SK-N-SH (cell line): Measurements from ENCODE around the gene PHF20. TPM values are rescaled to one million over a fixed set of nuclear protein-coding genes. Genes with fewer than 3 reads are reported as not detected.

ENCODE experiments used
- CTCF ChIA-PET: fragments of 300-600, 350-600 bp; formaldehyde crosslinking; extraction: SDS; loops from one replicate; lab custom pipeline; 2021; lab: Yijun Ruan, JAX
- POLR2A ChIA-PET: fragments of 350-600 bp; sonication (Branson Sonifier 250); formaldehyde crosslinking; extraction: SDS; loops from one replicate; lab custom pipeline; 2020; ENCODE audit warnings: antibody characterized with exemption, inconsistent platforms; lab: Yijun Ruan, JAX
- DNase-seq: peaks from one replicate; pipeline ENCODE4 v3.0.0; 2012
- H2AFZ ChIP-seq: fragments of 200-600 bp; sonication (generic); 2 replicates; pipeline ENCODE4 v1.8.1; 2016; ENCODE audit warnings: antibody characterized with exemption, mild to moderate bottlenecking, low read depth
- H3F3A ChIP-seq: fragments of 200-600 bp; sonication (generic); replicated peaks from 2 replicates; pipeline ENCODE3; 2016; ENCODE audit warnings: antibody characterized with exemption, mild to moderate bottlenecking; ENCODE audit not compliant: insufficient read depth
- H3K27ac ChIP-seq, 2 experiments: fragments of 200-500 bp in 1 of 2; fragments of 200-600 bp in 1 of 2; sonication (Bioruptor generic) in 1 of 2; sonication (generic), shearing (Covaris generic) in 1 of 2; 2 replicates each; pipeline versions ENCODE4 v1.5.1 to v1.6.1; 2014 to 2016; ENCODE audit warnings: low read depth in 2 of 2, inconsistent platforms in 1 of 2, low read length in 1 of 2, mild to moderate bottlenecking in 1 of 2, mixed read lengths in 1 of 2
- H3K27me3 ChIP-seq: fragments of 200-600 bp; sonication (generic), shearing (Covaris generic); 2 replicates; pipeline ENCODE4 v1.6.1; 2016; ENCODE audit warnings: mixed run types; ENCODE audit not compliant: insufficient read depth
- H3K36me3 ChIP-seq, 2 experiments: fragments of 200-500 bp in 1 of 2; fragments of 200-600 bp in 1 of 2; sonication (Bioruptor generic) in 1 of 2; sonication (generic) in 1 of 2; replicated peaks in 1 of 2; 2 replicates each; pipeline versions ENCODE3 to v1.5.1; 2014 to 2016; ENCODE audit warnings: low read length in 1 of 2, mild to moderate bottlenecking in 1 of 2; ENCODE audit not compliant: insufficient read depth in 2 of 2, control insufficient read depth in 1 of 2
- H3K4me1 ChIP-seq, 2 experiments: fragments of 200-500 bp in 1 of 2; fragments of 200-600 bp in 1 of 2; sonication (Bioruptor generic) in 1 of 2; sonication (generic), shearing (Covaris generic) in 1 of 2; 2 replicates each; pipeline versions ENCODE4 v1.5.1 to v1.6.1; 2014 to 2016; ENCODE audit warnings: low read depth in 1 of 2, low read length in 1 of 2, mixed run types in 1 of 2; ENCODE audit not compliant: insufficient read depth in 2 of 2, control insufficient read depth in 1 of 2
- H3K4me2 ChIP-seq: fragments of 200-600 bp; sonication (generic), shearing (Covaris generic); 2 replicates; pipeline ENCODE4 v1.6.1; 2017; ENCODE audit warnings: mixed run types
- H3K4me3 ChIP-seq, 2 experiments: fragments of 200-500 bp in 1 of 2; fragments of 200-600 bp in 1 of 2; sonication (Bioruptor generic) in 1 of 2; sonication (generic), shearing (Covaris generic) in 1 of 2; 2 replicates each; pipeline versions ENCODE4 v1.5.1 to v1.8.1; 2014 to 2016; ENCODE audit warnings: low read depth in 2 of 2, inconsistent platforms in 1 of 2, low read length in 1 of 2, mild to moderate bottlenecking in 1 of 2, mixed read lengths in 1 of 2, moderate library complexity in 1 of 2
- H3K79me2 ChIP-seq: fragments of 200-600 bp; sonication (generic); 2 replicates; pipeline ENCODE4 v1.8.1; 2017; ENCODE audit warnings: mild to moderate bottlenecking; ENCODE audit not compliant: insufficient read depth
- H3K9ac ChIP-seq: fragments of 200-600 bp; sonication (generic); 2 replicates; pipeline ENCODE4 v1.6.1; 2017; ENCODE audit warnings: mixed run types
- H3K9me2 ChIP-seq: fragments of 200-600 bp; sonication (generic); 2 replicates; pipeline ENCODE4 v1.6.1; 2017; ENCODE audit warnings: mixed run types
- H3K9me3 ChIP-seq: fragments of 200-600 bp; sonication (generic); 2 replicates; pipeline ENCODE4 v1.6.1; 2017; ENCODE audit warnings: mixed run types, mild to moderate bottlenecking, moderate library complexity
- H4K20me1 ChIP-seq: fragments of 200-600 bp; sonication (generic); 2 replicates; pipeline ENCODE4 v1.6.1; 2017; ENCODE audit warnings: mild to moderate bottlenecking, mixed run types; ENCODE audit not compliant: insufficient read depth
- ELF1 ChIP-seq: IDR thresholded peaks from 2 replicates; pipeline ENCODE4 v1.4.0; 2012
- EP300 ChIP-seq, 2 experiments: IDR thresholded peaks; 2 replicates each; pipeline versions ENCODE4 v1.4.0 to v1.6.1; 2012; ENCODE audit warnings: borderline replicate concordance in 1 of 2, low read depth in 1 of 2, low read length in 1 of 2
- EZH2phosphoT487 ChIP-seq: fragments of 200-600 bp; sonication (generic); IDR thresholded peaks from 2 replicates; pipeline ENCODE4 v1.6.1; 2017; ENCODE audit warnings: low read depth, mixed run types, mild to moderate bottlenecking, antibody characterized with exemption, moderate library complexity, borderline replicate concordance
- FOSL2 ChIP-seq: IDR thresholded peaks from 2 replicates; pipeline ENCODE4 v1.4.0; 2012; ENCODE audit warnings: low read depth, mild to moderate bottlenecking, moderate library complexity, borderline replicate concordance
- FOXJ3 ChIP-seq: sonication (generic); formaldehyde crosslinking; IDR thresholded peaks from 2 replicates; pipeline ENCODE4 v1.5.1; 2020; ENCODE audit warnings: mild to moderate bottlenecking, missing genetic modification reagents
- GABPA ChIP-seq: IDR thresholded peaks from 2 replicates; pipeline ENCODE4 v1.4.0; 2012; ENCODE audit warnings: low read depth, mild to moderate bottlenecking
- GATA2 ChIP-seq: sonication (generic); formaldehyde crosslinking; IDR thresholded peaks from 2 replicates; pipeline ENCODE4 v1.5.0; 2020; ENCODE audit warnings: mild to moderate bottlenecking, missing genetic modification reagents
- JUND ChIP-seq: IDR thresholded peaks from 2 replicates; pipeline ENCODE4 v1.4.0; 2012
- MEF2A ChIP-seq: IDR thresholded peaks from 2 replicates; pipeline ENCODE4 v1.4.0; 2012; ENCODE audit warnings: low read depth, borderline replicate concordance
- NRF1 ChIP-seq: IDR thresholded peaks from 2 replicates; pipeline ENCODE4 v1.6.1; 2012; ENCODE audit warnings: low read depth, mild to moderate bottlenecking, low read length
- RFX5 ChIP-seq: IDR thresholded peaks from 2 replicates; pipeline ENCODE4 v1.6.1; 2012; ENCODE audit warnings: mild to moderate bottlenecking, improper control_type of control experiment, low read length
- TEAD4 ChIP-seq: IDR thresholded peaks from 2 replicates; pipeline ENCODE4 v1.4.0; 2012; ENCODE audit warnings: mild to moderate bottlenecking, borderline replicate concordance; ENCODE audit not compliant: insufficient read depth
- polyA plus RNA-seq, 3 experiments: library from polyadenylated mRNA; depleted of rRNA; stranded (reverse); fragments of >200 nt; gene quantifications; 2 replicates each; pipeline ENCODE4 v1.2.3, GENCODE V29; 2012
- TF ChIP-seq, protein P1 (sequence below): IDR thresholded peaks from 2 replicates; pipeline ENCODE4 v1.6.1; 2012; ENCODE audit warnings: mild to moderate bottlenecking, low read depth, low read length, moderate library complexity
- TF ChIP-seq, protein P2 (sequence below): IDR thresholded peaks from 2 replicates; pipeline ENCODE4; 2012
- TF ChIP-seq, protein P3 (sequence below): fragments of 150-350 bp; IDR thresholded peaks from 2 replicates; pipeline ENCODE4 v1.6.1; 2016; ENCODE audit warnings: mild to moderate bottlenecking, low read depth, low read length
- TF ChIP-seq, protein P4 (sequence below): IDR thresholded peaks from 2 replicates; pipeline ENCODE4 v1.4.0; 2012; ENCODE audit warnings: low read depth, borderline replicate concordance
- TF ChIP-seq, protein P5 (sequence below): IDR thresholded peaks from 2 replicates; pipeline ENCODE4 v1.4.0; 2012; ENCODE audit warnings: low read depth, borderline replicate concordance
- TF ChIP-seq, protein P6 (sequence below): fragments of 200-600 bp; sonication (generic); IDR thresholded peaks from 2 replicates; pipeline ENCODE4 v1.6.1; 2017; ENCODE audit warnings: antibody characterized with exemption, mild to moderate bottlenecking, moderate library complexity
- TF ChIP-seq, protein P7 (sequence below): fragments of 150-350 bp; IDR thresholded peaks from 2 replicates; pipeline ENCODE4 v1.6.1; 2017; ENCODE audit warnings: antibody characterized with exemption, low read length, low read depth, borderline replicate concordance

PHF20 gene
- polyA plus RNA-seq, 1 of the 3 experiments (the other 2 are of a cell fraction) = 23.8 TPM

DNA sequence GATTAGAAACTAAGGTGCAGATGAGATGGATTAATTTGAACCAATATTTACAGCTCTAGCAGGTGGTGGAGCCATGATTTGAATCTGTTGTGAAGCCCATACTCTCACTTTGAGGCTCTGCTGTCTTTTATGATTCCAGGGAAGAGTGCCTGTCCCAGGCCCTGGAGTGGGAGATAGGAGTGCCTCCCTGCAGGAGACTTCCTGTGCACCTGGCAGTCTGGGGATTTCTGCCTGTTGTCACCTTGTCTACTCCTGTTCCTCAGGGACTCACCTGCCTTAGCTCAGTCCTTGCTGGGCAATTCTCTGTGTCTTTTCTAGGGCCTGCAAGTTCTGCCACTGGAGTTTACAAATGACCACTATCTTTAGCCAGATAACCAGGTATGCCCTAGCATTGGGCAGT is 136.2 kb downstream of the PHF20 start:
- H3K9me2 ChIP-seq = no peaks in the 10 kb centered on the region
- no peak overlapping the region for H3K4me2 ChIP-seq
- H3K9me3 ChIP-seq = no peaks in the 10 kb centered on the region
- H3K27me3 ChIP-seq = no peaks in the 10 kb centered on the region
- H3F3A ChIP-seq = no peaks in the 10 kb centered on the region
- H3K9ac ChIP-seq = no peak overlapping the region
- CTCF ChIA-PET = interaction anchor here (1.0 kb wide), 1 partner anchor 39 kb away, joined by 5 read pairs; no protein-coding TSS in a partner anchor
- POLR2A ChIA-PET = no interaction called here
- H4K20me1 ChIP-seq = no peaks in the 10 kb centered on the region
- H3K4me3 ChIP-seq = no peak overlapping the region
- H3K27ac ChIP-seq = no peak overlapping the region
- H3K79me2 ChIP-seq = peaks cover 13% of the 10 kb centered on the region; the same call in 1 of the 2 replicates
- no peak overlapping the region for H2AFZ ChIP-seq
- DNase-seq = no peak
- peaks cover 3 to 11% of the 10 kb centered on the region in 2 experiments for H3K36me3 ChIP-seq
- no peak for TF ChIP-seq TEAD4
- TF ChIP-seq, protein P1, sequence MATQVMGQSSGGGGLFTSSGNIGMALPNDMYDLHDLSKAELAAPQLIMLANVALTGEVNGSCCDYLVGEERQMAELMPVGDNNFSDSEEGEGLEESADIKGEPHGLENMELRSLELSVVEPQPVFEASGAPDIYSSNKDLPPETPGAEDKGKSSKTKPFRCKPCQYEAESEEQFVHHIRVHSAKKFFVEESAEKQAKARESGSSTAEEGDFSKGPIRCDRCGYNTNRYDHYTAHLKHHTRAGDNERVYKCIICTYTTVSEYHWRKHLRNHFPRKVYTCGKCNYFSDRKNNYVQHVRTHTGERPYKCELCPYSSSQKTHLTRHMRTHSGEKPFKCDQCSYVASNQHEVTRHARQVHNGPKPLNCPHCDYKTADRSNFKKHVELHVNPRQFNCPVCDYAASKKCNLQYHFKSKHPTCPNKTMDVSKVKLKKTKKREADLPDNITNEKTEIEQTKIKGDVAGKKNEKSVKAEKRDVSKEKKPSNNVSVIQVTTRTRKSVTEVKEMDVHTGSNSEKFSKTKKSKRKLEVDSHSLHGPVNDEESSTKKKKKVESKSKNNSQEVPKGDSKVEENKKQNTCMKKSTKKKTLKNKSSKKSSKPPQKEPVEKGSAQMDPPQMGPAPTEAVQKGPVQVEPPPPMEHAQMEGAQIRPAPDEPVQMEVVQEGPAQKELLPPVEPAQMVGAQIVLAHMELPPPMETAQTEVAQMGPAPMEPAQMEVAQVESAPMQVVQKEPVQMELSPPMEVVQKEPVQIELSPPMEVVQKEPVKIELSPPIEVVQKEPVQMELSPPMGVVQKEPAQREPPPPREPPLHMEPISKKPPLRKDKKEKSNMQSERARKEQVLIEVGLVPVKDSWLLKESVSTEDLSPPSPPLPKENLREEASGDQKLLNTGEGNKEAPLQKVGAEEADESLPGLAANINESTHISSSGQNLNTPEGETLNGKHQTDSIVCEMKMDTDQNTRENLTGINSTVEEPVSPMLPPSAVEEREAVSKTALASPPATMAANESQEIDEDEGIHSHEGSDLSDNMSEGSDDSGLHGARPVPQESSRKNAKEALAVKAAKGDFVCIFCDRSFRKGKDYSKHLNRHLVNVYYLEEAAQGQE = no peak
- no peak for TF ChIP-seq EZH2phosphoT487
- no peak for TF ChIP-seq EP300 (IDR thresholded peaks at IDR 0.05; ENCODE audit: borderline replicate concordance in 1 of 2, low read depth in 1 of 2, low read length in 1 of 2)
- TF ChIP-seq FOXJ3 (CRISPR knock-in tag) = no peak
- TF ChIP-seq, protein P2, sequence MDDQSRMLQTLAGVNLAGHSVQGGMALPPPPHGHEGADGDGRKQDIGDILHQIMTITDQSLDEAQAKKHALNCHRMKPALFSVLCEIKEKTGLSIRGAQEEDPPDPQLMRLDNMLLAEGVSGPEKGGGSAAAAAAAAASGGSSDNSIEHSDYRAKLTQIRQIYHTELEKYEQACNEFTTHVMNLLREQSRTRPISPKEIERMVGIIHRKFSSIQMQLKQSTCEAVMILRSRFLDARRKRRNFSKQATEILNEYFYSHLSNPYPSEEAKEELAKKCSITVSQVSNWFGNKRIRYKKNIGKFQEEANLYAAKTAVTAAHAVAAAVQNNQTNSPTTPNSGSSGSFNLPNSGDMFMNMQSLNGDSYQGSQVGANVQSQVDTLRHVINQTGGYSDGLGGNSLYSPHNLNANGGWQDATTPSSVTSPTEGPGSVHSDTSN = no peak
- TF ChIP-seq, protein P3, sequence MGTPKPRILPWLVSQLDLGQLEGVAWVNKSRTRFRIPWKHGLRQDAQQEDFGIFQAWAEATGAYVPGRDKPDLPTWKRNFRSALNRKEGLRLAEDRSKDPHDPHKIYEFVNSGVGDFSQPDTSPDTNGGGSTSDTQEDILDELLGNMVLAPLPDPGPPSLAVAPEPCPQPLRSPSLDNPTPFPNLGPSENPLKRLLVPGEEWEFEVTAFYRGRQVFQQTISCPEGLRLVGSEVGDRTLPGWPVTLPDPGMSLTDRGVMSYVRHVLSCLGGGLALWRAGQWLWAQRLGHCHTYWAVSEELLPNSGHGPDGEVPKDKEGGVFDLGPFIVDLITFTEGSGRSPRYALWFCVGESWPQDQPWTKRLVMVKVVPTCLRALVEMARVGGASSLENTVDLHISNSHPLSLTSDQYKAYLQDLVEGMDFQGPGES = no peak
- TF ChIP-seq FOSL2 = no peak
- TF ChIP-seq, protein P4, sequence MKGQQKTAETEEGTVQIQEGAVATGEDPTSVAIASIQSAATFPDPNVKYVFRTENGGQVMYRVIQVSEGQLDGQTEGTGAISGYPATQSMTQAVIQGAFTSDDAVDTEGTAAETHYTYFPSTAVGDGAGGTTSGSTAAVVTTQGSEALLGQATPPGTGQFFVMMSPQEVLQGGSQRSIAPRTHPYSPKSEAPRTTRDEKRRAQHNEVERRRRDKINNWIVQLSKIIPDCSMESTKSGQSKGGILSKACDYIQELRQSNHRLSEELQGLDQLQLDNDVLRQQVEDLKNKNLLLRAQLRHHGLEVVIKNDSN = no peak
- TF ChIP-seq NRF1 = no peak
- no peak for TF ChIP-seq JUND
- TF ChIP-seq MEF2A = no peak
- no peak for TF ChIP-seq RFX5
- no peak for TF ChIP-seq GATA2 (CRISPR knock-in tag)
- TF ChIP-seq, protein P5, sequence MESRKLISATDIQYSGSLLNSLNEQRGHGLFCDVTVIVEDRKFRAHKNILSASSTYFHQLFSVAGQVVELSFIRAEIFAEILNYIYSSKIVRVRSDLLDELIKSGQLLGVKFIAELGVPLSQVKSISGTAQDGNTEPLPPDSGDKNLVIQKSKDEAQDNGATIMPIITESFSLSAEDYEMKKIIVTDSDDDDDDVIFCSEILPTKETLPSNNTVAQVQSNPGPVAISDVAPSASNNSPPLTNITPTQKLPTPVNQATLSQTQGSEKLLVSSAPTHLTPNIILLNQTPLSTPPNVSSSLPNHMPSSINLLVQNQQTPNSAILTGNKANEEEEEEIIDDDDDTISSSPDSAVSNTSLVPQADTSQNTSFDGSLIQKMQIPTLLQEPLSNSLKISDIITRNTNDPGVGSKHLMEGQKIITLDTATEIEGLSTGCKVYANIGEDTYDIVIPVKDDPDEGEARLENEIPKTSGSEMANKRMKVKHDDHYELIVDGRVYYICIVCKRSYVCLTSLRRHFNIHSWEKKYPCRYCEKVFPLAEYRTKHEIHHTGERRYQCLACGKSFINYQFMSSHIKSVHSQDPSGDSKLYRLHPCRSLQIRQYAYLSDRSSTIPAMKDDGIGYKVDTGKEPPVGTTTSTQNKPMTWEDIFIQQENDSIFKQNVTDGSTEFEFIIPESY = no peak
- TF ChIP-seq GABPA = no peak
- TF ChIP-seq, protein P6, sequence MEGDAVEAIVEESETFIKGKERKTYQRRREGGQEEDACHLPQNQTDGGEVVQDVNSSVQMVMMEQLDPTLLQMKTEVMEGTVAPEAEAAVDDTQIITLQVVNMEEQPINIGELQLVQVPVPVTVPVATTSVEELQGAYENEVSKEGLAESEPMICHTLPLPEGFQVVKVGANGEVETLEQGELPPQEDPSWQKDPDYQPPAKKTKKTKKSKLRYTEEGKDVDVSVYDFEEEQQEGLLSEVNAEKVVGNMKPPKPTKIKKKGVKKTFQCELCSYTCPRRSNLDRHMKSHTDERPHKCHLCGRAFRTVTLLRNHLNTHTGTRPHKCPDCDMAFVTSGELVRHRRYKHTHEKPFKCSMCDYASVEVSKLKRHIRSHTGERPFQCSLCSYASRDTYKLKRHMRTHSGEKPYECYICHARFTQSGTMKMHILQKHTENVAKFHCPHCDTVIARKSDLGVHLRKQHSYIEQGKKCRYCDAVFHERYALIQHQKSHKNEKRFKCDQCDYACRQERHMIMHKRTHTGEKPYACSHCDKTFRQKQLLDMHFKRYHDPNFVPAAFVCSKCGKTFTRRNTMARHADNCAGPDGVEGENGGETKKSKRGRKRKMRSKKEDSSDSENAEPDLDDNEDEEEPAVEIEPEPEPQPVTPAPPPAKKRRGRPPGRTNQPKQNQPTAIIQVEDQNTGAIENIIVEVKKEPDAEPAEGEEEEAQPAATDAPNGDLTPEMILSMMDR = no peak
- no peak for TF ChIP-seq ELF1
- TF ChIP-seq, protein P7, sequence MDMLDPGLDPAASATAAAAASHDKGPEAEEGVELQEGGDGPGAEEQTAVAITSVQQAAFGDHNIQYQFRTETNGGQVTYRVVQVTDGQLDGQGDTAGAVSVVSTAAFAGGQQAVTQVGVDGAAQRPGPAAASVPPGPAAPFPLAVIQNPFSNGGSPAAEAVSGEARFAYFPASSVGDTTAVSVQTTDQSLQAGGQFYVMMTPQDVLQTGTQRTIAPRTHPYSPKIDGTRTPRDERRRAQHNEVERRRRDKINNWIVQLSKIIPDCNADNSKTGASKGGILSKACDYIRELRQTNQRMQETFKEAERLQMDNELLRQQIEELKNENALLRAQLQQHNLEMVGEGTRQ = no peak
- H3K4me1 ChIP-seq = peaks cover 0 to 14% of the 10 kb centered on the region in 2 experiments; a peak in 1 of 4 replicates
